ENCODE results near the gene MITF. TPM values are rescaled to one million over a fixed set of nuclear protein-coding genes. Genes with fewer than 3 reads are reported as not detected.

Gene MITF
- total RNA-seq, 1 donor: 11.6 TPM

DNA sequence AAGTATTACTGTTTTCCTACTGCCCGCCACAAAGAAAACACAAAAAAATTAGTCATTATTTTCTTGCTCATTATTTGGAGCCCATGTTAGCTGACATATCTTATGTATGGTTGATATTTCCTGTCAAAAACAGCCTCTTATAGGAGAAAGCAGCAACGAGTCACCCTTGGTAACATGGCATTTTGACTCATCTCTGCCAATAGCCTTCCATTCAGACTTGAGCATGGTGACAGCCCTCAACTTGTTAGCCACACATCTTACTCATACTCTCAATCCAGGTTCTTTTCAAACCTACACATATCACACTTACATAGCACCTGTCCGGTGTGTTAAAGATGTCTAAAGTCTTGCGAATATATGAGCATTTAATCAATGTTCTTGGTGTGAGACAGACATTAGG lies 150.8 kb downstream of the MITF start:
- peaks cover 6% of the 10 kb centered on the region for H3K4me1 ChIP-seq (ENCODE audit: insufficient read depth, low read length)
- H2AFZ ChIP-seq (ENCODE audit: low read length): no peak overlapping the region
- H3K36me3 ChIP-seq (ENCODE audit: insufficient read depth, low read length): no peaks in the 10 kb centered on the region
- H4K20me1 ChIP-seq (ENCODE audit: insufficient read depth, low read length): no peaks in the 10 kb centered on the region
- DNase-seq (ENCODE audit: insufficient read length, low spot score, missing footprints): no peak
- H3K79me2 ChIP-seq (ENCODE audit: insufficient read depth, low read length): no peaks in the 10 kb centered on the region
- H3K27ac ChIP-seq (ENCODE audit: low read depth, low read length): no peak overlapping the region
- TF ChIP-seq, protein P1, sequence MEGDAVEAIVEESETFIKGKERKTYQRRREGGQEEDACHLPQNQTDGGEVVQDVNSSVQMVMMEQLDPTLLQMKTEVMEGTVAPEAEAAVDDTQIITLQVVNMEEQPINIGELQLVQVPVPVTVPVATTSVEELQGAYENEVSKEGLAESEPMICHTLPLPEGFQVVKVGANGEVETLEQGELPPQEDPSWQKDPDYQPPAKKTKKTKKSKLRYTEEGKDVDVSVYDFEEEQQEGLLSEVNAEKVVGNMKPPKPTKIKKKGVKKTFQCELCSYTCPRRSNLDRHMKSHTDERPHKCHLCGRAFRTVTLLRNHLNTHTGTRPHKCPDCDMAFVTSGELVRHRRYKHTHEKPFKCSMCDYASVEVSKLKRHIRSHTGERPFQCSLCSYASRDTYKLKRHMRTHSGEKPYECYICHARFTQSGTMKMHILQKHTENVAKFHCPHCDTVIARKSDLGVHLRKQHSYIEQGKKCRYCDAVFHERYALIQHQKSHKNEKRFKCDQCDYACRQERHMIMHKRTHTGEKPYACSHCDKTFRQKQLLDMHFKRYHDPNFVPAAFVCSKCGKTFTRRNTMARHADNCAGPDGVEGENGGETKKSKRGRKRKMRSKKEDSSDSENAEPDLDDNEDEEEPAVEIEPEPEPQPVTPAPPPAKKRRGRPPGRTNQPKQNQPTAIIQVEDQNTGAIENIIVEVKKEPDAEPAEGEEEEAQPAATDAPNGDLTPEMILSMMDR (IDR thresholded peaks at IDR 0.05; ENCODE audit: extremely low read depth, low read depth, low read length): no peak
- H3K4me3 ChIP-seq (ENCODE audit: insufficient read depth, low read length): no peak overlapping the region
- H3K9me3 ChIP-seq (ENCODE audit: low read depth, low read length): no peaks in the 10 kb centered on the region
- H3K4me2 ChIP-seq (ENCODE audit: insufficient read depth, low read length): no peak overlapping the region
- no peaks in the 10 kb centered on the region for H3K27me3 ChIP-seq (ENCODE audit: insufficient read depth, low read length)

DNA sequence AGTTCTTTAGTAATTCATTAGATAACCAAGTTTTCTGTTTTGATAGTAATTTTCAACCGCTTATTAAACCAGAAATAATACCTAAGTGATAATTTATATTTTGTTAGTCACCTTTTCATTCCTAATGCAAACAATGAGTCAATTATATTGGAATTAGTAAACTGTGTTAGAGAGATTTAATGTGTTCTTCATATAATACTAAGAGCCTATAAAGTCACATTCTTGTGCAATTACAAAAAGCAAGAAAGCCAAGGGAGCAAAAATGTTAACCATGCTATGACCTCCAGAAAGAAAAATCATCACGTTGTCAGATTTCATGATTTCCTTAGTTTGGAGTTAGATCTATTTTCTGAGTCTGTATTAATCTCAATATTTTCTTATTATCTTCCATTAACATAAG lies 151.4 kb downstream of the MITF start:
- no peaks in the 10 kb centered on the region for H3K27me3 ChIP-seq (ENCODE audit: insufficient read depth, low read length)
- H3K4me3 ChIP-seq (ENCODE audit: insufficient read depth, low read length): no peak overlapping the region
- H3K9me3 ChIP-seq (ENCODE audit: low read depth, low read length): no peaks in the 10 kb centered on the region
- TF ChIP-seq, protein P1 (IDR thresholded peaks at IDR 0.05; ENCODE audit: extremely low read depth, low read depth, low read length): no peak
- no peaks in the 10 kb centered on the region for H3K36me3 ChIP-seq (ENCODE audit: insufficient read depth, low read length)
- no peak overlapping the region for H2AFZ ChIP-seq (ENCODE audit: low read length)
- no peak overlapping the region for H3K4me2 ChIP-seq (ENCODE audit: insufficient read depth, low read length)
- H3K4me1 ChIP-seq (ENCODE audit: insufficient read depth, low read length): peaks cover 6% of the 10 kb centered on the region
- DNase-seq (ENCODE audit: insufficient read length, low spot score, missing footprints): no peak
- no peaks in the 10 kb centered on the region for H3K79me2 ChIP-seq (ENCODE audit: insufficient read depth, low read length)
- H4K20me1 ChIP-seq (ENCODE audit: insufficient read depth, low read length): no peaks in the 10 kb centered on the region
- H3K27ac ChIP-seq (ENCODE audit: low read depth, low read length): no peak overlapping the region

DNA sequence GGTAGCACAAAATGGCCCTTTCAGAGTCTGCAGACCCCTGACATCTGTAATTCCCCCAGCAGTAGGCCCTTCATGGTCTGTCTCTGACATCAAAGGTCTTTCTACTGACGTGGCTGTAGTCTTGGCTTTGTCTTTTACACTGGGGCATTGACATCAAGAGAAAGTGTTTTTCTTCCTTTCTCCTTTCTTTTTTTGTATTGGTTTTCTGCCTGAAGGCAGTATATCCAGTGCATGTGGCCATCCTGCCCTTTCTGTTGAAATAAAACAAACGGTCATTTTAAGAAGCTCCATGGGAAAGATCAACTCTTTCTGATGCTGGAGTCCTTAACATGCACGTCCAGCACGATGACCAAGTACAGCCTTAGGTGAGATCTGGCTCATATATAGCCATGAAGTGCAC lies 153.4 kb downstream of the MITF start:
- Histone ChIP-seq H3K79me2 (ENCODE audit: insufficient read depth, low read length) (no peaks in the 10 kb centered on the region), H3K4me3 (ENCODE audit: insufficient read depth, low read length) (no peak overlapping the region), H3K36me3 (ENCODE audit: insufficient read depth, low read length) (no peaks in the 10 kb centered on the region), H2AFZ (ENCODE audit: low read length) (no peak overlapping the region), H4K20me1 (ENCODE audit: insufficient read depth, low read length) (peaks cover 3% of the 10 kb centered on the region), H3K9me3 (ENCODE audit: low read depth, low read length) (no peaks in the 10 kb centered on the region), H3K27me3 (ENCODE audit: insufficient read depth, low read length) (no peaks in the 10 kb centered on the region), H3K4me1 (ENCODE audit: insufficient read depth, low read length) (peaks cover 6% of the 10 kb centered on the region), H3K27ac (ENCODE audit: low read depth, low read length) (no peak overlapping the region), H3K4me2 (ENCODE audit: insufficient read depth, low read length) (no peak overlapping the region)
- no peak for DNase-seq (ENCODE audit: insufficient read length, low spot score, missing footprints)
- TF ChIP-seq, protein P1 (IDR thresholded peaks at IDR 0.05; ENCODE audit: extremely low read depth, low read depth, low read length): no peak

DNA sequence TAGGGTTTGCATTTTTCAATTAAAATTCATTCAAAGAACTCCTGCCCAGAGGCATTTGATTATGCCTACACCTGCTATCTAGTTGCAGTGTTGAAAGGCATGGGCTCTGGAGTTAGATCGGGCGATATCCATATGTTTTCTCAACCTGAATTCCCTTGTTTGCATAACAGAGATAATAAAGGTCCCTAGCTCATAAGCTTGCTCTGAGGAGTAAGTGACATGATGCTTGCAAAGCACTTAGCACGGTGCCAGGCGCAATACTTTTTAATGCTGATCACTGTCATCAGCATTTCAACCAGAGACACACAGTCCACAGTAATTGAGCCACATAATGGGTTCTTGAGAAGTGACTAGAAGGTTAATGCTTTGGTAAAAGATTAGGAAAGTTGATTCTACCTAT lies 154.0 kb downstream of the MITF start:
- Histone ChIP-seq H3K4me3 (ENCODE audit: insufficient read depth, low read length) (no peak overlapping the region), H3K27ac (ENCODE audit: low read depth, low read length) (no peak overlapping the region), H3K9me3 (ENCODE audit: low read depth, low read length) (no peaks in the 10 kb centered on the region), H4K20me1 (ENCODE audit: insufficient read depth, low read length) (peaks cover 3% of the 10 kb centered on the region), H3K4me1 (ENCODE audit: insufficient read depth, low read length) (peaks cover 6% of the 10 kb centered on the region), H3K36me3 (ENCODE audit: insufficient read depth, low read length) (no peaks in the 10 kb centered on the region), H3K79me2 (ENCODE audit: insufficient read depth, low read length) (no peaks in the 10 kb centered on the region), H3K27me3 (ENCODE audit: insufficient read depth, low read length) (no peaks in the 10 kb centered on the region), H2AFZ (ENCODE audit: low read length) (no peak overlapping the region), H3K4me2 (ENCODE audit: insufficient read depth, low read length) (no peak overlapping the region)
- TF ChIP-seq, protein P1 (IDR thresholded peaks at IDR 0.05; ENCODE audit: extremely low read depth, low read depth, low read length): no peak
- no peak for DNase-seq (ENCODE audit: insufficient read length, low spot score, missing footprints)

Measured in osteoblast (primary cell).